IMR-90 (cell line): ENCODE results near the gene NUAK1. TPM values are rescaled to one million over a fixed set of nuclear protein-coding genes. Genes with fewer than 3 reads are reported as not detected.

Source experiments
- ATAC-seq: fragments of 200-7000 bp; cut with Tn5 transposase; 2 replicates; pipeline ENCODE4 v1.9.1; 2020; ENCODE audit warnings: low read depth, mild to moderate bottlenecking, moderate library complexity
- BruUV-seq: library from RNA; stranded (reverse); fragments of 400-500 nt; replicated peaks from 2 replicates; lab custom pipeline; 2021; lab: Mats Ljungman, UMichigan
- CTCF ChIA-PET: fragments of 300-600 bp; formaldehyde crosslinking; extraction: SDS; loops from one replicate; lab custom pipeline; 2021; ENCODE audit warnings: antibody characterized with exemption; lab: Yijun Ruan, JAX
- POLR2A ChIA-PET: fragments of 300-600 bp; sonication (Branson Sonifier 250); formaldehyde crosslinking; loops from one replicate; lab custom pipeline; 2022; ENCODE audit warnings: antibody characterized with exemption; ENCODE audit not compliant: unreplicated experiment; lab: Charles Lee
- DNase-seq: peaks from one replicate; pipeline ENCODE4 v3.0.0; 2013
- H2AFZ ChIP-seq: replicated peaks from 2 replicates; pipeline ENCODE3; 2013; ENCODE audit warnings: low read length, mild to moderate bottlenecking; ENCODE audit not compliant: poor library complexity
- H2AK5ac ChIP-seq: 2 replicates; pipeline ENCODE4 v1.6.1; 2013; ENCODE audit warnings: low read depth, low read length, inconsistent platforms
- H2AK9ac ChIP-seq: replicated peaks from 2 replicates; pipeline ENCODE3; 2013; ENCODE audit warnings: mild to moderate bottlenecking, low read depth, low read length, moderate library complexity; ENCODE audit not compliant: poor library complexity
- H2BK120ac ChIP-seq: 2 replicates; pipeline ENCODE4 v1.6.1; 2013; ENCODE audit warnings: low read depth, low read length, inconsistent platforms
- H2BK15ac ChIP-seq: 3 replicates; pipeline ENCODE4 v1.6.1; 2013; ENCODE audit warnings: low read depth, low read length, inconsistent platforms
- H2BK20ac ChIP-seq: 2 replicates; pipeline ENCODE4 v1.6.1; 2013; ENCODE audit warnings: low read depth, mild to moderate bottlenecking, inconsistent platforms, low read length, moderate library complexity
- H2BK5ac ChIP-seq: 2 replicates; pipeline ENCODE4 v1.6.1; 2013; ENCODE audit warnings: mild to moderate bottlenecking, low read depth, low read length, inconsistent platforms; ENCODE audit not compliant: poor library complexity, severe bottlenecking
- H3K14ac ChIP-seq: replicated peaks from 2 replicates; pipeline ENCODE4 v1.6.1; 2013; ENCODE audit warnings: low read depth, low read length, inconsistent platforms
- H3K18ac ChIP-seq: 2 replicates; pipeline ENCODE4 v1.6.1; 2013; ENCODE audit warnings: low read depth, low read length, control low read depth
- H3K23ac ChIP-seq: 2 replicates; pipeline ENCODE4 v1.6.1; 2013; ENCODE audit warnings: low read depth, low read length, inconsistent platforms
- H3K27ac ChIP-seq: 2 replicates; pipeline ENCODE4 v1.5.1; 2013; ENCODE audit warnings: mild to moderate bottlenecking, control low read depth, low read length; ENCODE audit not compliant: insufficient read depth
- H3K27me3 ChIP-seq: 2 replicates; pipeline ENCODE4 v1.6.1; 2013; ENCODE audit warnings: low read length; ENCODE audit not compliant: control insufficient read depth, insufficient read depth
- H3K36me3 ChIP-seq: 2 replicates; pipeline ENCODE4 v1.6.1; 2013; ENCODE audit warnings: low read length, mixed read lengths; ENCODE audit not compliant: control insufficient read depth, insufficient read depth
- H3K4ac ChIP-seq: 2 replicates; pipeline ENCODE4 v1.6.1; 2013; ENCODE audit warnings: low read depth, low read length, inconsistent platforms
- H3K4me1 ChIP-seq: 2 replicates; pipeline ENCODE4 v1.6.1; 2013; ENCODE audit warnings: low read length, mixed read lengths; ENCODE audit not compliant: control insufficient read depth, insufficient read depth
- H3K4me2 ChIP-seq: 2 replicates; pipeline ENCODE4 v1.6.1; 2013; ENCODE audit warnings: low read depth, mild to moderate bottlenecking, control low read depth, low read length, moderate library complexity
- H3K4me3 ChIP-seq: 2 replicates; pipeline ENCODE4 v1.5.1; 2013; ENCODE audit warnings: low read depth, mild to moderate bottlenecking, control low read depth, low read length, moderate library complexity; ENCODE audit not compliant: insufficient read depth
- H3K56ac ChIP-seq: 2 replicates; pipeline ENCODE4 v1.6.1; 2013; ENCODE audit warnings: low read length, inconsistent platforms; ENCODE audit not compliant: insufficient read depth; ENCODE audit errors: extremely low read depth
- H3K79me1 ChIP-seq, 2 experiments: 2 replicates each; pipeline ENCODE4 v1.6.1; 2013; ENCODE audit warnings: low read length in 2 of 2, inconsistent platforms in 1 of 2, low read depth in 1 of 2
- H3K9ac ChIP-seq: 2 replicates; pipeline ENCODE4 v1.6.1; 2013; ENCODE audit warnings: low read depth, low read length, control low read depth
- H3K9me1 ChIP-seq: 2 replicates; pipeline ENCODE4 v1.6.1; 2013; ENCODE audit warnings: low read length, inconsistent platforms; ENCODE audit not compliant: insufficient read depth
- H3K9me3 ChIP-seq: 2 replicates; pipeline ENCODE4 v1.6.1; 2013; ENCODE audit warnings: low read length; ENCODE audit not compliant: control insufficient read depth, insufficient read depth
- H4K20me1 ChIP-seq: 2 replicates; pipeline ENCODE4 v1.6.1; 2013; ENCODE audit warnings: low read length, inconsistent platforms; ENCODE audit not compliant: insufficient read depth
- H4K5ac ChIP-seq: 2 replicates; pipeline ENCODE4 v1.6.1; 2013; ENCODE audit warnings: mild to moderate bottlenecking, low read depth, low read length, control low read depth
- H4K8ac ChIP-seq, 2 experiments: 2 replicates each; pipeline ENCODE4 v1.6.1; 2013; ENCODE audit warnings: low read depth in 2 of 2, low read length in 2 of 2, control low read depth in 1 of 2, inconsistent platforms in 1 of 2
- H4K91ac ChIP-seq: 2 replicates; pipeline ENCODE4 v1.6.1; 2013; ENCODE audit warnings: low read depth, low read length, inconsistent platforms; ENCODE audit not compliant: insufficient read depth
- MAFK ChIP-seq: IDR thresholded peaks from 2 replicates; pipeline ENCODE4 v1.6.1; 2012; ENCODE audit warnings: low read depth, low read length, improper control_type of control experiment
- NFE2L2 ChIP-seq: fragments of 150-350 bp; IDR thresholded peaks from 2 replicates; pipeline ENCODE4 v1.6.1; 2016; ENCODE audit warnings: low read depth, mild to moderate bottlenecking, low read length
- WGBS, 2 experiments: methylation state at CpG; one replicate each; pipeline versions ENCODE4 v1.1.5 to v1.1.7; 2013; ENCODE audit warnings: missing lambda C conversion rate in 2 of 2; ENCODE audit not compliant: insufficient read length in 1 of 2; ENCODE audit errors: extremely low coverage in 2 of 2; 5-methylcytosine and 5-hydroxymethylcytosine counted together
- dilution Hi-C: fragments of 300-500 bp; cut with HindIII; formaldehyde crosslinking; loops from one replicate; pipeline ENCODE4 v1.14.3; 2018; ENCODE audit warnings: low sequenced_read_pairs; ENCODE audit not compliant: unreplicated experiment
- in situ Hi-C: fragments of 300-500 bp; cut with MboI; formaldehyde crosslinking; loops from 3 replicates; pipeline ENCODE4 v1.14.3; 2019; ENCODE audit warnings: low sequenced_read_pairs, inconsistent platforms, mixed read lengths
- intact Hi-C: fragments of 100-400 bp; cut with micrococcal nuclease; formaldehyde crosslinking; loops from 2 replicates; pipeline ENCODE4 v1.10.0; 2022
- polyA plus RNA-seq, 3 experiments: library from polyadenylated mRNA; depleted of rRNA; stranded (reverse); fragments of >200 nt; gene quantifications; 2 replicates each; pipeline ENCODE4 v1.2.3, GENCODE V29; 2012; ENCODE audit warnings: low replicate concordance in 1 of 3
- total RNA-seq: library from RNA; depleted of rRNA; stranded (reverse); fragments of >200 nt; gene quantifications from 2 replicates; pipeline ENCODE4 v1.2.3, GENCODE V29; 2012

Gene NUAK1
- total and polyA plus RNA-seq, 2 of the 4 experiments (the other 2 are of a cell fraction), result 4.8 to 8.8 TPM

- 0 out of 2 replicates have a peak overlapping the region, but pooled peaks have one; percentile 33 for H3K56ac ChIP-seq
- peak overlapping the region; percentile 22 to 44; a peak in 2 of 4 replicates for H4K8ac ChIP-seq
- peak overlapping the region; percentile 55 for H3K23ac ChIP-seq
- no peak overlapping the region for H3K9ac ChIP-seq
- peak overlapping the region; percentile 77 for H4K91ac ChIP-seq
- H3K36me3 ChIP-seq, result peaks cover 5% of the 10 kb centered on the region; the same call in 1 of the 2 replicates
- H3K14ac ChIP-seq, result peak overlapping the region; percentile 8
- peak overlapping the region; percentile 95 for H2BK120ac ChIP-seq
- POLR2A ChIA-PET, result no interaction called here
- ATAC-seq, result no peak
- no peaks in the 10 kb centered on the region for H4K20me1 ChIP-seq
- dilution Hi-C loops, result no loop called here
- H2BK15ac ChIP-seq, result peak overlapping the region; percentile 63; the same call in 2 of the 3 replicates
- H3K27ac ChIP-seq, result peak overlapping the region; percentile 51; the same call in 1 of the 2 replicates
- H2BK5ac ChIP-seq, result peak overlapping the region; percentile 69
- intact Hi-C loops, result loop anchor here (5.0 to 10.0 kb wide), 4 partner anchors 48 to 826 kb away; no protein-coding TSS in a partner anchor
- H2AK5ac ChIP-seq, result peak overlapping the region; percentile 87
- in situ Hi-C loops, result no loop called here
- peak overlapping the region; percentile 85 for H2BK20ac ChIP-seq
- H3K4ac ChIP-seq, result peak overlapping the region; percentile 80
- H3K4me2 ChIP-seq, result 0 out of 2 replicates have a peak overlapping the region, but pooled peaks have one; percentile 10
- DNase-seq, result no peak
- H3K9me3 ChIP-seq, result no peaks in the 10 kb centered on the region
- CTCF ChIA-PET, result interaction anchor here (0.6 kb wide), 1 partner anchor 56 kb away, joined by 3 read pairs; no protein-coding TSS in a partner anchor
- no CpG with 5 or more reads among the region's 5 CpGs for WGBS, 2 experiments
- peak overlapping the region; percentile 62; the same call in 1 of the 2 replicates for H4K5ac ChIP-seq
- peaks cover 42% of the 10 kb centered on the region for H3K9me1 ChIP-seq
- TF ChIP-seq MAFK (peak; percentile 97), NFE2L2 (no peak)
- peak overlapping the region; percentile 62 for H3K18ac ChIP-seq
- H3K4me1 ChIP-seq, result peaks cover 47% of the 10 kb centered on the region
- H3K4me3 ChIP-seq, result no peak overlapping the region
- no peaks in the 10 kb centered on the region for H3K27me3 ChIP-seq
- no TSS peak for BruUV-seq
- peaks cover 14 to 62% of the 10 kb centered on the region in 2 experiments for H3K79me1 ChIP-seq
- no peak overlapping the region for H2AK9ac ChIP-seq
- H2AFZ ChIP-seq, result peak overlapping the region; percentile 16
These were observed 58.0 kb downstream of the NUAK1 start for GRCh38 chr12:106080791-106081170.
